DMS 273 treated with DMSO at 0.1 percent for 48 hours (cell line): Measurements from ENCODE around the gene COPS2.
"Not testable (repeated sequence)": the region's sequence is repeated elsewhere in the genome, so short reads cannot be mapped to it uniquely, and the experiment has no call there.

Source experiments
- DNase-seq: peaks from one replicate; lab custom pipeline; 2025; lab: John Stamatoyannopoulos, UW

The COPS2 gene

DNA sequence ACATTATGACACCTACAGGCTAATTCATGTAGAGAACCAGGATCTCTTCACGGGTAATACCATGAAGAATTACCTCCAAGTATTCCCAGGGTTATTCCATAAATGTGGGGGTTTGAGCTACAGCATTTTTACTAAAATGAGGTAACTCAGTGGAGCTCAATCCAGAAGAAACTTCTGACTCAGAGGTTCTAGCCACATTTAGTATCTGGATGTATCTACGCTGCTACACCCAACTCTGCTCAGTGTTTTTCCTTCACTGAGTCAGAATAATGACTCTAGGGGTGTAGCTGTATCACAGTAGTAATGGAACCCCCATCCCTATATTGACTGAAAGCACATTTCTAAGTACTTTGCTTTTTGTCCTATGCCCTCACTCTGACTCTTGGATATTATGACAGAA, 52.4 kb downstream of the COPS2 start:
- no peak for DNase-seq

DNA sequence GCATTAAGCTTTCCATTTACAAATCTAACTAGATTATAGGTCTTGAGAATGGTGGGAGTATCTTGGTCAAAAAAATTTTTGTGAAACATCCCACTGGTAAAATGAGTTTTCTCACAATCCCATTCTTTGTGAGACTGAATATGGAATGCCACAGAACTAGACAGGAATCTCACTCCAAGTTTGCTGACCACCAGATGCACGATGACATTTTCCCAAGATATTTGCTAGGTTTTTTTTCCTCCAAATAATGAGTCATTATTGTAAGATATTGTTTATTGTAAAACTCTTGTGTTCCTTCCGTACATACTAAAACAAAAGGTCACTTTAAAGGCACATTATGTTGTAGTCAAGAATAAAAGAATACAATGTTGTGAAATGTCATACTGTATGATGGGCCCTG, 53.9 kb downstream of the COPS2 start:
- no peak for DNase-seq

DNA sequence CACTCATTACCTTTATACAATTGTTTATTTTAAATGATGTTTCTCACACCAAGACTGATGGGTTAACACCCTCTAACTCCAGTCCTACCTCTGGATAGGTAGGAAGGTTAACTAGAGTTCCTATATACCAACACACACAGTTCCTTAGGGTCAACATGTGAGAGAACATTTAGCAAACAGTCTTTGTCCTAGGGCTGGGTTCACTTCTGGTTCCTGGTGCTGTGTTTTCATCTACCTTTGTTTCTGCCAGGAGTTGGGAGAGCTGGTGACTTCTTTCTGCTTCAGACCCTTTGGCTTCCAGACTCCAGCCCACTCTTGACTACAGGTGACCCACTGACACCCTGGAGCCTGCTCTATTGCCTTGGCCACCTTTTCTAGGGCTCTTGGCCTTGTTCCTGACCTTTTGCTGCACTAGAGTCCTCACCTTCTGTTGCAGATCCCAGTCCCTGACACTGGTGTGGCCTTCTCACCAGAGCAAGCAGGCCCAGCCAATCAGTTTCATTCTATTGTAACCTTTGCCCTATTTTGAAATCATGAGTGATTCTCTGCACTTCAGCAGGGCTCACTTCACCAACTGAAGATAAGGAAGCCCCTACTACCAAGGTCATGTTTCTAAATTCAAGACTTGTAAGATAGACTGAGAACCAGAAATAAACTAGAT, 59.2 kb downstream of the COPS2 start:
- DNase-seq, result no peak

DNA sequence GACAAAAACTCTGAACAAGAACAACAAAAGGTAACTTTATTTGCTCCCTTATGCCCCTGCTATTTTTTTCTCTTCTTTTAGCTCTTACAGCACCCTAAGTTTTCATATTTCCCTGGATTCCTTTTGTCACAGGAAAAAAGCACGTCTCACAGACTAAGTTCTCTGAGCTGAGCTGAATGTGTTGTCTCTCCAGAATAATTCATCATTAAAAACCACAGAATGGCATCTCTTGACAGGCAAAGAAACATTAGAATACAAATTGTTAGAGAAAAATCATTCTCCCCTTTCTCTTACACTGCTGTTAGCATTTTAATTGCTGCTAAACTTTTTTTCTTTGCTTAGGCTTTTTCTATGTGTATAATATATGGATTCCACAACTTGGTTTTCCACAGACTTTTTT, 60.5 kb downstream of the COPS2 start:
- DNase-seq, result no peak

DNA sequence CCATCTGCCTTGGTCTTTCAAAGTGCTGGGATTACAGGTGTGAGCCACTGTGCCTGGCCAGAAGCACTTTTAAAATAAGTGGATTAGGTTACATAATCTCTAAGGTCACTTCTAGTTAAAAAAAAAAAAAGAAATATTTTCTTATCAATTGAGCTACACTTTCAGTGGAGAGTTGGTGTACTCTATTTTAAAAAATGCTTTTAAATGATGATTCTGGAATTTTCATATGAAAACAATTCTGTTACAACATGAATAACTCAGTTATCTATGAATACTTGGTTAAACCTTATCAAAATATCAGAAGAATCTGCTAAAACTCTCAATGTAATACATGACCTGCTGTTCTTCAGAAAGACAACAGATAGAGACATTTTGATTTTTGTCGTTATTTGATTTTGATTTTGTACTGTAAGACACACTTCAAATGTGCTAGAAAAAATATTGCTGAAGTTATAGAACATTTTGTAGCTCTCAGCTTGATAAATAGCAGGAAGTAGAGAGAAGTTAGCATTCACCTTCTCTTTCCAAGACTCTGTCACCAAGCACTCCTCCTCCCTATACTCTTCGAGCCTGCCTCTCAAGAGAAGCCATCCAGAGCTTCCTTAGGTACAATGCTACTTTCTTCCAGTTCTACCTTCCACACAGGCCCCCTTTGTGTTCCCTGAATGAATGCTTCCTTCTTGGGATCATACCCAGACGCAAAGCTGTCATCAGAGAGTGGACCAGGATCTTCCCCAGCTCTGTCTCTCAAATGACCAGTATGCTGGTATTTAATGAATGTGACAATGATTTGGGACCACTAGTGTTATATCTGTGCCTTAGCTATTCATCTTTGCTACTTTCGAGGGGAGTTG, 61.9 kb downstream of the COPS2 start:
- no peak for DNase-seq

DNA sequence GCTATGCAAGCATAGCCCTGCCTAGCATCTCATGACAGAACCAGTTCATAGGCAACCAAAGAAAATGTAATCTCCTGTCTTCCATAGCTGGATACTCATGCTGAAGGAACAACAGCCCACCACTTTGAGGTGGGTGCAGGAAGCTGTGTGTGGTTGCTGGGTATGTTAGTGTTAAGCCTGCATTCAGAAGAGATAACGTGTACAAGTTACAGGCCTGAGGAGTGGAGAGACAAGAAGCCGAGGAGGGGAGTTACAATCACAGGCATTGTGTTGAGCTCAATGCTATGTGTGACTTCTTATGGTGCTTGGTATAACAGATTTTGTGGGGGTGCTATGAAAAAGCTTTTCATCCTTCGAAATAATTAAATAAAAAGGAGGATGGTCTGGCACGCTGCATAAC, 66.4 kb downstream of the COPS2 start:
- no peak for DNase-seq

DNA sequence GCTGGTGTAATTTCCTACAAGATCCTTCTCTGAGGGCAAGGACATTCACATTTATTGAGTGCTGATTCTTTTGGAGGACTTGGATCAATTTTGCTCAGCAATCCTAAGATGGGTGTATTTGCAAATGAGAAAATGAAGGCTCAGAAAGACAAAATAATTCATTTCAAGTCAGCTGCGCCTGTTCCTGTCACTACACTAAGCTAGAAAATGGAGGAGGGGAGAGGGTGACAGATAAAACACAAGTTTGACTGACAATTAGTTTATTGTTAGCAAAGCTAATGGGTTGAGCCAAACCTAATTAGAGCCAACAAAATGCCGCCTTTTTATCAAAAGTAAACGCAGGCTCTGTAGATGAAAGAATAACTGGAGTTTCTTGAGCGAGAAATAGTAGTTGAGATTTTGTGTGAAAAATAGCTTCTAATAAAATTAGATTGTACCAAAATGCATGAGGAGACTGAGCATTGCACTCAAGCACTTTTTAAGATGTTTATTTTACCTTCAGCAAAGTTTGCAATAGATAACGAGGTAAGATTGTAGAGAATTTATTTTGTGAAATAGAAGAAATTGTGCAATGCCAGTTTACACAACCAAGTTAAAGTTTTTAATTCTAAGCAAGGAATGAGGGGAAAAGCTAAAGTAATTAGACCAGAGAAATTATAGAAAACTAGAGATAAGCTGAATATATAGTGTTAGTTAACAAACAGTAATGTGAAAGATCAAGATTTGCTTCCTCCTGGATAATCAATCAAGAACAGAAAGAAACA, 69.5 kb downstream of the COPS2 start:
- DNase-seq, result no peak

DNA sequence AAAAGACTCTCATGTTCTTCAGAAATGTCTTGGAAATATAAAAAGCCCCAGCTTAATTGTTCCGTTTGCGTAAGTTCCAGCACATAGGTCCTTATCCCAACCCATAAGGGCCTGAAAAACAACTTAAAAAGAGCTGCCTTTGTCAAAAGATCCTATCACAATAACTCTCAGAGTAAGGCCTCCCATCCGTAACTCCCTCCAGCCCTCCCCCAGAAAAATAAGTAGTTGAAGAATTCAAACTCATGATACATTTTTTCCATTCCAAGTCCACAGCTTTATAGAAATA, 71.2 kb downstream of the COPS2 start:
- no peak for DNase-seq

DNA sequence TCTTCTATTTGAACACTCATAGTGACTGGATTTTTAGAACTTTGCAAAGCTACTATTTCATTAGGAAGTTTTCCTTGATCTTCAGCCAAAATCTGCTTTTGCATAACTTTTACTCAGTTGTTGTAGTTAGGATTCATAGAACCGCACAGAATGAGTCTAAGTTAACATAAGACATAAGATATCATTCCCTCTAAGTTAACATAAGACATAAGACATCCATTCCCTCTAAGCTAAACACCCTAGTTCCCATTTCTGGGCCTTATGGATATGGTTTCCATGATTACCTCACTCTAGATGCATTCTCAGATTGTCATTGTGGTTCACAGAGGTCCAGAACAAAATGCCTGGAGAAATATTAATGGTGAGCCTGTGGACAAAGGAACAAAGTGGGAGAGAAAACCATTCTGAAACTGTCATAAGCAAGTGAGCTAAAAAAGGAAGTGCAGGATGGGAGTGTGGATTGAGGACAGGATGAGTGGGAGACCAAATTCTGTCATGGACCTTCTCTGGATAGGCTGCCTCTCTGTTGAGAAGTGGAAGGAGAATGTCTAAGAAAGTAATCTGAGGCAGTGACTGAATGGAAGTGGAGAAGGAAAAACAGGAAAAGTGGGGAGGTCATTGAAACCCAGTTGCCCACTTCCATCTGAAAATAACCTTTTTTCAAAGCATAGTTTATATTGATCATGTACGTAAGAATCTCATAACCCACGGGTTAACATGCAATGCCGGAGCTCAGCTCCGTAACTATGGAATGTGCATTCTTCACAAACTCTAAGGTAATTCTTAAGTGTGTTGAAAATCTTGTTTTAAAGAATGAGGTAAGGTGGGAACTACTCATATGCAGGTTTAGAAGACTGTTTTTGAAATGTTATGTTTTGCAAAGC, 71.8 kb downstream of the COPS2 start:
- no peak for DNase-seq

DNA sequence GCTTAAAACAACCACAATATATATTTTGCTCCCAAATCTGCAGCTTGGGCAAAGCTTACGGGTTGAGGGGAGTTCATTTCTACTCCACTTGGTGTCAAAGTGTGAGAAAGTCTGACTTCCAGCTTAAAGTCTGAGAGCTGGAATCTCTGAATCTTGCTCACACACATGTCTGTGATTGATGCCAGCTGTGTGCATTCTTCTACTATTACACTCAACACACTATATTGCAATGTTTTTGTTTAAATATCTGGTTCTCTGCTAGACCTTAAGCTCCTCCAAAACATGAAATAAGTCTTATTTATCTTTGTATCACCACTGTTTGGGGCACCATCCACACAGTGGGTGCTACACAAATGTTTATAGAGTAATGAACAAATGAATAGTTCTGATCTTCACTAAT, 72.4 kb downstream of the COPS2 start:
- DNase-seq, result no peak

DNA sequence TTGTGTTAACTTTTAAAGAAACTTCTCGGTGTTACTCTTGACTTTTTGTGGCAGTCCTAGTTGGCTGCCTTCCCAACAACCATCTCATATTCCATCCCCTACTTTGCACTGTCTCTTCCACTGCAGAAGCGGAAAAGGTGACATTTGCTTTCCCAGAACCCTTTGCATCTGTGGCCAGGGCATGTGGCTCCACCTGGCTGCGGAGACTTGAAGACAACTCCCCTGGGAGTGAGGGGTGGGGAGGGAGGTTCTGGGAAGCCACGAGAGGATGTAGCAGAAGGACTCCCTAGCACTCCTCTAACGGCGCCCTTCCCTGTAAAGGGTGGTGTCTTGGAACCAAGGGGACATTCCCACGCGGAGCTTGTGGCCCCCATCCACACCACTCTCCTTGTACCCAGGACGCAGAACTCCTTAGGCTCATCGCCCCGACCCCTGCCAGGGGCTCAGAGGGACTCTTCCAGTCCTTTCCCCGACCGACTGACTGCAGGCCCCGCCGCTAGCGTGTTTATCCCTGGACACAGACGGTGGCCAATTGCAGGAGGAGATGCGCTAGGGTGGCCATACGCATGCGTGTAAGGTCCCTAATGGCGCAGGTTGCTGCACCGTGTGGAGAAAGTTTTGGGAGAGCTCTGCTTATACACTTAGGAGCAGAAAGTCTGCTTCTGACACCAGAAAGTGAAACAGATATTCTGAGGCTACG, 75.9 kb downstream of the COPS2 start:
- no peak for DNase-seq

DNA sequence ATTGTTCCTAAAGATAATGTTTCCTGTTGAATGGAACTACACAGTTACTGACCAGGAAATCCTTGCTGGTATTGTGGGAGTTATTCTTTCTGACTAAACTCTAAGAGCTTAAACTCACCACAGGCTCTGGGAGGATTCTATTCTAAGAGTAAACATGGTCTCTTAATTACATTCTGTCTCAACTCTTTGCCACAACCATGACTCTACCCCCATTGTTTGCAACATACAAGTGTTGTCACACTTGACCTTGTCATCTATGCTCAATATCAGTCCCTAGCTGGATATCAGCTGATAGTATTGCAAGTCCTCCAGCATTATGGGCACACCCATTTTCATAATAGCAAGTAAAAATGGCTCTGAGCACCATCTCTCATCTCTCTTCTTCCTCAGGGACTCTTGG, 79.5 kb downstream of the COPS2 start:
- no peak for DNase-seq

DNA sequence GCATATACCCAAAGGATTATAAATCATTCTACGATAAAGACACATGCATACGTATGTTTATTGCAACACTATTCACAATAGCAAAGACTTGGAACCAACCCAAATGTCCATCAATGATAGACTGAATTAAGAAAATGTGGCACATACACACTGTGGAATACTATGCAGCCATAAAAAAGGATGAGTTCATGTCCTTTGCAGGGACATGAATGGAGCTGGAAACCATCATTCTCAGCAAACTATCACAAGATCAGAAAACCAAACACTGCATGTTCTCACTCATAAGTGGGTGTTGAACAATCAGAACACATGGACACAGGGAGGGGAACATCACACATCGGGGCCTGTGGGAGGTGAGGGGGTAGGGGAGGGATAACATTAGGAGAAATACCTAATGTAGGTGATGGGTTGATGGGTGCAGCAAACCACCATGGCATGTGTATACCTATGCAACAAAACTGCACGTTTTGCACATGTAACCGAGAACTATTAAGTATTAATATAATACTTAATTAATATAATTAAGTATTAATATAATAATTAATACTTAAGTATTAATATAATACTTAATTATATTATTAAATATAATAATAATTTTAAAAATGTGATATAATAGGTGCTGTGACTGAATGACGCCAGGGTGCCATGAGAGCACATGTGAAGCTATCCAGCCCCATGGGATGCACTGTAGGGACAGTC, 80.7 kb downstream of the COPS2 start:
- not testable (repeated sequence) for DNase-seq
